ENCODE measurements around the gene BMP15. TPM values are rescaled to one million over a fixed set of nuclear protein-coding genes. Genes with fewer than 3 reads are reported as not detected.

Gene BMP15
- total RNA-seq, 1 donor from 2014 or later = not detected

- Histone ChIP-seq H3K4me1 (no peaks in the 10 kb centered on the region), H3K4me3 (no peak overlapping the region), H3K27me3 (no peaks in the 10 kb centered on the region), H3K9me3 (no peaks in the 10 kb centered on the region), H3K27ac (no peak overlapping the region), H3K36me3 (no peaks in the 10 kb centered on the region)
- no peak for DNase-seq (ENCODE audit: extremely low spot score in 2 of 2)
- intact Hi-C loops (cut with DNase I) = no loop called here
- TF ChIP-seq POLR2A (IDR thresholded peaks at IDR 0.05) (no peak), CTCF (IDR thresholded peaks at IDR 0.05) (no peak), POLR2AphosphoS5 (IDR thresholded peaks at IDR 0.05; ENCODE audit: insufficient read depth in 1 of 2, low read depth in 1 of 2) (no peak)
These were observed 16.6 kb downstream of the BMP15 start for GRCh38 chrX:50927127-50927526.

DNA sequence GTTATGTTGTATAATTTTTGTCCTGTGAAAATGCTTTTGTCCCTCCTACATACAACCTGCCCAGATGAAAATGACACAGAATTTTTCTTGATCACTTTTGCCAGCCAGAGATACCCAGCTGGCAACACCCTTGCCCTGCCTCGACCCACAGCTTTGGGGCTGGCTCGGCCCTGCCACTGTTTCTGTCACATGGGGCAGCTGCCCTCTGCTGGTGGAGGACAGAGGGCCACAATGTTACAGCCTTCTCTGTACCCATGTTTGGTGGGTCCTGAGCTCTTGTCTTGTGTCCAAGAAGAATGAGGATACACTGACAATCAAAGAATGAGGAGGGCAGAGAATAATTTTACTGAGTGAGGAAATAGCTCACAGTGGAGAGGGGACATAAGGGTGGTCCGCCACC is 31.1 kb downstream of the BMP15 start:
- Histone ChIP-seq H3K9me3 (no peaks in the 10 kb centered on the region), H3K36me3 (no peaks in the 10 kb centered on the region), H3K4me1 (no peaks in the 10 kb centered on the region), H3K4me3 (no peak overlapping the region), H3K27me3 (no peaks in the 10 kb centered on the region), H3K27ac (no peak overlapping the region)
- TF ChIP-seq POLR2A (IDR thresholded peaks at IDR 0.05) = no peak
- TF ChIP-seq POLR2AphosphoS5 (IDR thresholded peaks at IDR 0.05; ENCODE audit: insufficient read depth in 1 of 2, low read depth in 1 of 2) = no peak
- no peak for TF ChIP-seq CTCF (IDR thresholded peaks at IDR 0.05)
- DNase-seq (ENCODE audit: extremely low spot score in 2 of 2) = no peak
- intact Hi-C loops (cut with DNase I) = no loop called here

- no peak overlapping the region for H3K27ac ChIP-seq
- no peak overlapping the region for H3K4me3 ChIP-seq
- no peaks in the 10 kb centered on the region for H3K36me3 ChIP-seq
- no peaks in the 10 kb centered on the region for H3K9me3 ChIP-seq
- TF ChIP-seq POLR2AphosphoS5 (IDR thresholded peaks at IDR 0.05; ENCODE audit: insufficient read depth in 1 of 2, low read depth in 1 of 2) (no peak), CTCF (IDR thresholded peaks at IDR 0.05) (no peak)
- no peaks in the 10 kb centered on the region for H3K27me3 ChIP-seq
- intact Hi-C loops (cut with DNase I) = no loop called here
- no peak for DNase-seq (ENCODE audit: extremely low spot score in 2 of 2)
- no peaks in the 10 kb centered on the region for H3K4me1 ChIP-seq
These were observed 31.9 kb downstream of the BMP15 start for GRCh38 chrX:50942471-50942870.

- no peak for DNase-seq (ENCODE audit: extremely low spot score in 2 of 2)
- Histone ChIP-seq H3K9me3 (no peaks in the 10 kb centered on the region), H3K27ac (no peak overlapping the region), H3K4me1 (no peaks in the 10 kb centered on the region), H3K36me3 (no peaks in the 10 kb centered on the region), H3K4me3 (no peak overlapping the region), H3K27me3 (no peaks in the 10 kb centered on the region)
- TF ChIP-seq CTCF (IDR thresholded peaks at IDR 0.05) (no peak), POLR2A (IDR thresholded peaks at IDR 0.05) (no peak)
- intact Hi-C loops (cut with DNase I) = no loop called here
These were observed 41.9 kb downstream of the BMP15 start for GRCh38 chrX:50952406-50952805.

GRCh38 chrX:50953832-50954231 is 43.3 kb downstream of the BMP15 start:
- no peaks in the 10 kb centered on the region for H3K36me3 ChIP-seq

More at GRCh38 chrX:50953832-50954231, 43.3 kb downstream of the BMP15 start:
- no peak for DNase-seq (ENCODE audit: extremely low spot score in 2 of 2)
- TF ChIP-seq POLR2AphosphoS5 (IDR thresholded peaks at IDR 0.05; ENCODE audit: insufficient read depth in 1 of 2, low read depth in 1 of 2) (no peak), POLR2A (IDR thresholded peaks at IDR 0.05) (no peak), CTCF (IDR thresholded peaks at IDR 0.05) (no peak)
- Histone ChIP-seq H3K4me1 (no peaks in the 10 kb centered on the region), H3K9me3 (no peaks in the 10 kb centered on the region), H3K27ac (no peak overlapping the region), H3K4me3 (no peak overlapping the region), H3K27me3 (no peaks in the 10 kb centered on the region)
- intact Hi-C loops (cut with DNase I) = no loop called here
